Measurements from ENCODE around the gene LRIT3. TPM values are rescaled to one million over a fixed set of nuclear protein-coding genes. Genes with fewer than 3 reads are reported as not detected.

Gene LRIT3
- under 1 TPM in 10 of 12 donors, not detected in 2; 0.08 to 0.75 (median 0.30) TPM for polyA plus RNA-seq (ENCODE audit: insufficient read length in 12 of 12)
- long read RNA-seq, donor 1 = 0 reads
- long read RNA-seq, donor 2 = 0 reads
- long read RNA-seq, donor 3 = 0 reads
- long read RNA-seq, donor 4 = 0 reads
- long read RNA-seq, donor 5 = 0 reads
- long read RNA-seq, donor 6 = 0 reads
- long read RNA-seq, donor 7 = 0 reads
- long read RNA-seq, donor 8 = 0 reads
- long read RNA-seq, donor 9 = 0 reads
- long read RNA-seq, donor 10 = 0 reads
- long read RNA-seq, donor 11 = 0 reads

- DNase-seq = no peak
These were observed at the start of gene LRIT3 for GRCh38 chr4:109847896-109848442. Gene LRIT3 (plus strand): TSS chr4:109848107. CDS start chr4:109848202, 95 bp downstream.

DNA sequence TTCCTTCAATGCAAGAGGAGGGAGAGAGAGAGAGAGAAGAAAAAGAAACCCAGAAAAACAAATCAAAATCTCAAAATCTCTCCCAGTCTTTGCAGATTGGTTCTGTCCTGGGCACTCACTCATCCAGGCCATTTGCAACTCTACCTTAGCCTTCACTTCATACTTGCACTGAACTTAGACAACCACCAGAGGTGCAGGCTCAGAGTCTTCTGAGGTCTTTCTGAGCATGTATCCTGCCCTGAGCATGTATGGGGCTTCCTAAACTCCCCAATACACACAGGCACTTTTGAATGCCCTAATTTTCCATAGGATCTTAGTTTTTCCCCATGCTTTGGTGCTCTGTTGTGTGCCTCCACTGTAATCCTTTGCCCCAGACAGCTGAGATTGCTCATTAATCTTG, 49.0 kb upstream of the LRIT3 start:
- DNase-seq = no peak

- no peak for DNase-seq
These were observed 46.7 kb upstream of the LRIT3 start for GRCh38 chr4:109801099-109801789.

- DNase-seq = no peak
These were observed 46.0 kb upstream of the LRIT3 start, which contains the start of gene CFI for GRCh38 chr4:109801895-109802319. Gene CFI (minus strand): TSS chr4:109801999. CDS start chr4:109801971, 28 bp downstream.

GRCh38 chr4:109803924-109804571, 43.9 kb upstream of the LRIT3 start:
- no peak for DNase-seq

DNA sequence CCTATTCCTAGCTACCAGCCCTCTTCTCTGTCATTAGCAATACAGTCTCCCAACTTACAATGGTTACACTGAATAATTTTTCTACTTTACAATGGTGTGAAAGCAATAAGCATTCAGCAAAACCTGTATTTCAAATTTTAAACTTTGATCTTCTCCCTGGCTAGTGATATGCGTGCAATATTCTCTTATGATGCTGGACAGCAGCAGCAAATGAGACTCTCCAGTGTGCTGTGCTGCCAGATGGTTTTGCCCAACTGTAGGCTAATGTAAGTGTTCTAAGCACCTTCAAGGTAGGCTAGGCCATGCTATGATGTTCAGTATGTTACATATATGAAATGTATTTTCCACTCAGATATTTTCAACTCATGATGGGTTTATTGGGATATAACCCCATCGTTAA, 38.3 kb upstream of the LRIT3 start:
- no peak for DNase-seq

DNA sequence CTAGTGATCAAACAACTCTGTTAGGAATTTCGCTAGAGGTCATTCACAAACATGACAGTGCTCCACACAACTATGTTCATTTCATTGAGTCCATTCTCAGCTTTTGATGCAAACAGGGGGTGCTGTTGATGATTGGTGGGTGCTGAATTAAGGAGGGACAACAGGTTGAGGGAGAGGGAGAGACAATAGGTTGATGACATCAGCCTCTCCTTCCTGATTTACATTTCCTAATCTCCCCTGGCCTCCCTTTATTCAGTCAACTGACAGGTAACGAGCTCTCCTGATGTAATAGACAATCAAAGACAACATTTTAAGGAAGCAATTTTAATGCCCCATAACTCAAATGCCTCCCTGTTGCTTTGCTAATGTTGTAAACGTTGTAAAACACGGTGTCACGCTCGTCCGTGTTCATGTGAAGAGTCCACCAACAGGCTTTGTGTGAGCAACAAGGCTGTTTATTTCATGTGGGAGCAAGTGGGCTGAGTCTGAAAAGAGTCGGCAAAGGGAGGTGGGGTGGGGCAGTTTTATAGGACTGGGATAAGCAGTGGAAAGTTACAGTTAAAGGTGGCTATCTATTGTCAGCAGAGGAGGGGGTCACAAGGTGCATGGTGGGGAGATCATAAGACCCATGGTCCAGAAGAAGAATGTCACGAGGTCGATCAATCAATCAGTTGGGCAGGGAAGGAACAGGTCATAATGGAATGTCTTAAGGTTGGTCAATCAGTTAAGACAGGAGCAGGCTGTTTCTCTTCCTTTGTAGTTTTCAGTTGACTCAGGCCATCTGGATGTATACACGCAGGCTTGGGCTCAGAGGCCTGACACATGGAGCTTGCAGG, 37.1 kb upstream of the LRIT3 start:
- DNase-seq = no peak

DNA sequence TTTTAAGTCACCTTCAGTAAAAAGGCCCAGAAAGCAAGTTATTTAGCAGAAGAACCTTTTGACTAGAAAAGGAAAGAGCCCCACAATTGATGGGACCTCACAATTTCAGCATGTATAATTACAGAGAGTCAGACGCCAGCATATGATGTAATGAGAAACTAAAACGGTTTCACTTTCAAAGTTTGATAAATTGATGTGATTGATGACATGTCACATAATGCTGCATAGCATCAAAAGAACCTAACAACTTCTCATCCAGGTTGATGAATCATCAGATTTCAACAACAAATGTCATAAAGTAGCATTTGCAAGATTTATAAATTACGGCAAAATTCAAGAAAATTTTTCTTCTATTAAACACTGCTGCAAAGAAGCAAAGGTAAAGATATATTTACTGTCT, 36.2 kb upstream of the LRIT3 start:
- no peak for DNase-seq

DNA sequence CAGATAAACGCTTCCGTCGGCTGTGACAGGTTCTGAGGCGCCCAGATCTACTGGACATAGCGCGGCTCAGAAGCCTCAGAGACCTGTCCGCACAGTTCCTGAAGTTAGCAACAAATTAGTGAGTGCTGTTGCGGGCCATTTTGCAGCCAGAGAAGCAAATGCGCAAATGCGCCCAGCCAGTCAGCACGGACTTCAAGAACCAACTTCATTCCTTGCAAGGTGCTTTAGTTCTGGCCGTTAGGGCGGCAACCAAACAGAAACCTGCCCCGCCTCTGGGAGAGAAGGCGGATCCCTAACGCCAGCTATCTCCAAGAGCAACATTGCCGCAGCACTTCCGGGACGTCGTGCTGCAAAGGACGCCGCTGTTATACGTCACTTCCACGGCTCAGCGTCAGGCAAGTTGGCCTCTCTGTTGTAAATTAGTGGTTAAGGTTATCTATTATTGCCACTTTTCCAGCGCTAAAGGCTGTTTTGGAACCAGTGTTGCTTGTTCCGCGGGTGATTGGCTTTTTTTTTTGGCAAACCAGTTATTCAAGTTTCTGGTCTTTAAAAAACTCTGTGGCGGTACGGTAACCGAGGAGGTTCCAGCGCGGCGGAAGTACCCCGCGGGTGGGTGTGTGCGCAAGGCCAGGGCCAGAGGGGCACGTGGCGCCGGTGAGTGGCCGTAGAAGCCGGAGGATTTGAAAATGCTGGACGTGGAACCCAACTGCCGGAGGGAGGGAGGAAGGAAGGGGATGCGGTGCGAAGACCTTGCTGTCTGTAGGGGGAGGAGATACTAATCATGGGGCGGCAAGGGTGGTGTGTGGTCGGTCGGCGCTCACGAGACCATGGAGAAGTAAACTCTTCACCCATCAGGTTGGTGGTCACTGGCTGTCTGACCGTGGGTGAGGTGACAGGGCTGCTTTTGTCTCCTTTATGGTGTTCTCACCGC, 32.5 kb upstream of the LRIT3 start, which contains the start of gene GAR1:
GAR1 (plus strand) TSS at position 612 of the 931 bp plus-strand sequence. CDS start 403 bp downstream, outside the sequence.
- DNase-seq = peak; percentile 94

DNA sequence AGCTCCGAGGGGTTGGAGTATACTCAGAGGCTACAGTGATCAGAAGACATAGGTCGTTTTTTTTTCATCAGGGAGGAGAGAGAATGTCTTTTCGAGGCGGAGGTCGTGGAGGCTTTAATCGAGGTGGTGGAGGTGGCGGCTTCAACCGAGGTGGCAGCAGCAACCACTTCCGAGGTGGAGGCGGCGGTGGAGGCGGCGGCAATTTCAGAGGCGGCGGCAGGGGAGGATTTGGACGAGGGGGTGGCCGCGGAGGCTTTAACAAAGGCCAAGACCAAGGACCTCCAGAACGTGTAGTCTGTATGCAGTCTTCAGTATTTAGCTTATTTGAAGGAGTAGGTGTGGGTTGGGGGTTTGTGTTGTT, 31.8 kb upstream of the LRIT3 start:
- DNase-seq = no peak

GRCh38 chr4:109816894-109817293, 31.0 kb upstream of the LRIT3 start:
- DNase-seq = no peak

DNA sequence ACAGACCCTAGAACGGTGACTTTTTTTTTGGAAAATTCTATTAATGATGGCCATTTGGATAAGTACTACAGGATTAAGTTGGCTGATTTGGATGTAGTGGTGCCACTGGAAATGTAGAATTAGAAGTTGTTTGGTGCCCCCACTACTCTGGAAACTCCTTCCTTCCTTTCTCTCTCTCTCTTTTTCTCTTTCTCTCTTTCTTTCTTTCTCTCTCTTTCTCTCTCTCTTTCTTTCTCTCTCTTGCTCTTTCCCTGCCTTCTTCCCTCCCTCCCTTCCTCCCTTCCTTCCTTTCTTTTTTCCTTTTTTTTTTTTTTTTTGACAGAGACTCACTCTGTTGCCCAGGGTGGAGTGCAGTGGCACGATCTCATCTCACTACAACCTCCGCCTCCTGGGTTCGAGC, 29.6 kb upstream of the LRIT3 start:
- DNase-seq = no peak

DNA sequence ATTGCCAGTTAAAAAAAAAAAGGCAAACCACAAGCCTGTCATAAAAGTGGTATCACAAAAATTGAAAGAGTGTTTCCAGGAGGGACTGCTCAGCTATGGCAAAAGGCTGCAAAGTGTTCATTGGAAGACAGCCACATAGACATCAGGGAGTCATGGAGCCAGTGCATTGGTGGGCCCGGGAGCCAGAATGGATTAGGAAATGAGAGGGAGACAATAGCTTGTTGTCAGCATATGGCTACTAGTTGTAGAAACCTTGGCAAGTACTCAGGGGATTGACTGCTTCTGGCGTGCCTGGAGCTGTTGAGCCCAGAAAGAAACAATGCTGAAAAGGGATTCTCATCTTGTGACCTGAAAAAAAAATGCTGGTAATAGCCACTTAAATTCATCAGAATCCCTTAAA, 27.3 kb upstream of the LRIT3 start:
- no peak for DNase-seq

- DNase-seq = no peak
These were observed 26.7 kb upstream of the LRIT3 start for GRCh38 chr4:109821185-109821584.

- no peak for DNase-seq
These were observed 21.2 kb upstream of the LRIT3 start for GRCh38 chr4:109826719-109827118.

- DNase-seq = no peak
These were observed 20.2 kb upstream of the LRIT3 start, which contains the start of gene RRH for GRCh38 chr4:109827672-109828071. Gene RRH (plus strand): TSS chr4:109827972. CDS start chr4:109828028, 56 bp downstream.

- no peak for DNase-seq
These were observed 14.2 kb upstream of the LRIT3 start for GRCh38 chr4:109833756-109834155.

- no peak for DNase-seq
These were observed 10.9 kb upstream of the LRIT3 start for GRCh38 chr4:109836985-109837384.

DNA sequence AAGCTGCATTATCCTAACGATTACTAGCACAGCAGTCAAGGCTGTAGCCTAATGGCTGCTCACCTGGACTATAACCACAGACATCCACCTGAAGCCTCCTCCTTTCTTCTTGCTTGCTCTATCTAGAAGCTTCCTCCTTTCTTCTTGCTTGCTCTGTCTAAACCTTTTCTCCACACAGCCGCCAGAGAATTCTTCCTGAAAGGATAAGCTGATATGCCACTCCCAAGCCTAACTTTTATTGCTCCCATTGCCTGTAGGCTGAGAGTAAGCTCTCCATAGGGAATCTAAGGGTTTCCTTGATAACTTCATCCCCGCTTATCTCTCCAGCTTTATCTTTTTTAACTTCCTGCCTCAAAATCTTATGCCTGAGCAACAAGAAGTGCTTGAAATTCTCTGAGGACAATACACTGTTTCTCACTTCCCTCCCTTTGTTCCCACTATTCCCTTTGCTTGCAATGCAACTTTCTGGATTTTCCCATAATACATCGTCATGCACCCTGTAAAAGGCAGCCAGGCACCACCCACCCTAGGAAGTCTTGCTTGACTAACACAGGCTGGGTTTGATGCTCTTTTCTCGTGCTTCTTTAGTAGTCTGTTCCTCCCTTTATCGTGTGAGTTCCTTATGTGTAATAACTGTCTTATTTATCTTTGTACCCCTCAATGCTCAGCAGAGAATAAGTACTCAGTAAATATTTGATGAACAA, 1.4 kb upstream of the LRIT3 start:
- DNase-seq = no peak

DNA sequence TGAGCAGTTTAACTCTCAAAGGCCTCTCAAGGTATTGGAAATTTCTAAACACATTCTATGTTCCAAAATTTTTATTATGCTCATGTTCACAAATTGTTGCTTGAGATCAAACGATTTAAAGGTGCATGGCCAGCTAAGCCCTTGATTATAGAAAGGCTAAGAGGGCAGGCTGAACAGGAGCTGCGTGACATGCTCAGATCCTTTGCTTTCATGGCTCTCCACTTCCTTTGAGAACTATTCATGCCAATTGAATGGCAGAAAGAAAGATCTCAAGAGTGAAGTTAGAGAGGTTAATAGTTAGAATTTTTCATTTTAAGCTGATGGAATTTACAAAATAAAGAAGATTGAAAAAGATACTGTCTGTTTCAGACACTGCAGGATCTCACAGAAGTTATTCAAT, 594 bp downstream of the LRIT3 start:
- DNase-seq = no peak
